HepG2 (cell line): ENCODE results near the gene DMGDH. TPM values are rescaled to one million over a fixed set of nuclear protein-coding genes. Genes with fewer than 3 reads are reported as not detected.
A peak's percentile ranks its signal among the peaks of the same experiment; 100 is the strongest.

Experiments
- ATAC-seq: fragments of 200-7000 bp; cut with Tn5 transposase; 3 replicates; pipeline ENCODE4 v1.9.1; 2020; ENCODE audit warnings: mild to moderate bottlenecking, moderate library complexity
- BruUV-seq: library from RNA; stranded (reverse); fragments of 400-500 nt; replicated peaks from 2 replicates; lab custom pipeline; 2021; lab: Mats Ljungman, UMichigan
- CTCF ChIA-PET: fragments of 300-600 bp; formaldehyde crosslinking; extraction: SDS; loops from one replicate; lab custom pipeline; 2021; ENCODE audit warnings: low total read pairs, inconsistent platforms, low intra/inter-chr PET ratio; lab: Yijun Ruan, JAX
- POLR2A ChIA-PET: fragments of 350-600 bp; sonication (Branson Sonifier 250); formaldehyde crosslinking; loops from one replicate; lab custom pipeline; 2020; ENCODE audit warnings: antibody characterized with exemption, inconsistent platforms; lab: Yijun Ruan, JAX
- DNase-seq: peaks from one replicate; pipeline ENCODE4 v3.0.0-alpha.2; 2015; ENCODE audit warnings: low spot score
- FAIRE-seq: peaks from 3 replicates; lab custom pipeline; 2011; peaks lifted over from hg19 to GRCh38; lab: Jason Lieb, UNC
- H2AFZ ChIP-seq: one replicate; pipeline ENCODE4 v1.6.1; 2011; ENCODE audit warnings: low read length, inconsistent platforms
- H3K27ac ChIP-seq: fragments of 300-600 bp; 3 replicates; pipeline ENCODE4 v1.8.0; 2011; ENCODE audit warnings: mixed run types, mild to moderate bottlenecking, mixed read lengths, low read length, inconsistent platforms; ENCODE audit not compliant: insufficient read depth; ENCODE audit errors: extremely low read length
- H3K27me3 ChIP-seq, 2 experiments: fragments of 200-600 bp in 1 of 2; 2 replicates in 1 of 2; 3 replicates in 1 of 2; pipeline versions ENCODE4 v1.6.0 to v1.8.0; 2011; ENCODE audit warnings: low read length in 2 of 2, mild to moderate bottlenecking in 2 of 2, moderate library complexity in 2 of 2, inconsistent platforms in 1 of 2; ENCODE audit not compliant: insufficient read depth in 2 of 2, control insufficient read depth in 1 of 2
- H3K36me3 ChIP-seq, 2 experiments: fragments of 200-600 bp in 1 of 2; replicated peaks in 1 of 2; 2 replicates in 1 of 2; 3 replicates in 1 of 2; pipeline versions ENCODE4 v1.5.1 to v1.8.0; 2011; ENCODE audit warnings: low read length in 2 of 2, inconsistent platforms in 1 of 2; ENCODE audit not compliant: insufficient read depth in 2 of 2, control insufficient read depth in 1 of 2
- H3K4me1 ChIP-seq: 2 replicates; pipeline ENCODE4 v1.5.1; 2012; ENCODE audit warnings: low read length, inconsistent platforms; ENCODE audit not compliant: insufficient read depth
- H3K4me2 ChIP-seq: 2 replicates; pipeline ENCODE4 v1.6.0; 2011; ENCODE audit warnings: low read depth, low read length, inconsistent platforms
- H3K4me3 ChIP-seq, 3 experiments: fragments of 200-600 bp in 1 of 3; sonication (generic), shearing (Covaris generic) in 1 of 3; replicated peaks in 1 of 3; 2 replicates each; pipeline ENCODE4 v1.5.1; 2011 to 2016; ENCODE audit warnings: low read length in 3 of 3, inconsistent platforms in 2 of 3, low read depth in 2 of 3, mild to moderate bottlenecking in 2 of 3, control low read depth in 1 of 3, mixed read lengths in 1 of 3; ENCODE audit not compliant: insufficient read depth in 1 of 3
- H3K79me2 ChIP-seq: one replicate; pipeline ENCODE4 v1.6.1; 2011; ENCODE audit warnings: low read length, inconsistent platforms; ENCODE audit not compliant: insufficient read depth
- H3K9ac ChIP-seq: 2 replicates; pipeline ENCODE4 v1.6.0; 2011; ENCODE audit warnings: mild to moderate bottlenecking, low read depth, low read length, inconsistent platforms; ENCODE audit not compliant: insufficient read depth
- H3K9me3 ChIP-seq: 2 replicates; pipeline ENCODE4 v1.5.1; 2012; ENCODE audit warnings: mild to moderate bottlenecking, low read length
- H4K20me1 ChIP-seq: 2 replicates; pipeline ENCODE4 v1.6.0; 2011; ENCODE audit warnings: inconsistent platforms, mild to moderate bottlenecking, low read length, moderate library complexity; ENCODE audit not compliant: insufficient read depth
- FIP1L1 ChIP-seq: fragments of 200-400 bp; formaldehyde crosslinking; IDR thresholded peaks from 2 replicates; pipeline ENCODE4 v1.6.1; 2018; ENCODE audit warnings: low read depth, mild to moderate bottlenecking, low read length, moderate library complexity, borderline replicate concordance; ENCODE audit not compliant: insufficient read depth
- HDAC2 ChIP-seq: sonication (generic); formaldehyde crosslinking; IDR thresholded peaks from 2 replicates; pipeline ENCODE4 v1.4.0; 2020; ENCODE audit warnings: missing genetic modification reagents
- HNRNPLL ChIP-seq: fragments of 200-400 bp; formaldehyde crosslinking; IDR thresholded peaks from 2 replicates; pipeline ENCODE4 v1.6.1; 2017; ENCODE audit warnings: mild to moderate bottlenecking, low read depth, low read length; ENCODE audit not compliant: poor library complexity, severe bottlenecking
- KLF12 ChIP-seq: sonication (generic); formaldehyde crosslinking; IDR thresholded peaks from 2 replicates; pipeline ENCODE4 v1.4.0; 2020; ENCODE audit warnings: missing genetic modification reagents, borderline replicate concordance
- TBX3 ChIP-seq: fragments of 450-650 bp; IDR thresholded peaks from 2 replicates; pipeline ENCODE4 v1.6.1; 2017; ENCODE audit warnings: antibody characterized with exemption, mild to moderate bottlenecking, inconsistent platforms, borderline replicate concordance
- TFDP2 ChIP-seq: sonication (generic); formaldehyde crosslinking; IDR thresholded peaks from 2 replicates; pipeline ENCODE4 v1.4.0; 2020; ENCODE audit warnings: missing genetic modification reagents
- ZBTB7A ChIP-seq: sonication (generic); formaldehyde crosslinking; IDR thresholded peaks from 2 replicates; pipeline ENCODE4 v1.8.0; 2022; ENCODE audit warnings: mild to moderate bottlenecking, missing genetic modification reagents
- WGBS: methylation state at CpG from one replicate; pipeline ENCODE4 v1.1.6; 2017; ENCODE audit warnings: low lambda C conversion rate; 5-methylcytosine and 5-hydroxymethylcytosine counted together
- in situ Hi-C: cut with HindIII; loops from 2 replicates; pipeline ENCODE4 v1.10.0; 2017; ENCODE audit warnings: low pct_unique_long_range_greater_than_20kb; ENCODE audit not compliant: extremely low pct_ligation_motif_present
- intact Hi-C: fragments of 100-400 bp; cut with micrococcal nuclease; formaldehyde crosslinking; loops from one replicate; pipeline ENCODE4 v1.10.0; 2022; ENCODE audit not compliant: unreplicated experiment
- polyA plus RNA-seq, 8 experiments: library from polyadenylated mRNA; depleted of rRNA in 3 of 8; stranded (reverse) in 7 of 8; unstranded in 1 of 8; fragments of >200 nt; fragmentation: Illumina TruSeq in 4 of 8; extraction: Trizol in 4 of 8; gene quantifications; 2 replicates each; pipeline versions ENCODE4 v1.2.1 to v1.2.3, GENCODE V29; 2011 to 2016; ENCODE audit warnings: low read depth in 4 of 8, missing spikeins in 1 of 8, mixed read lengths in 1 of 8; ENCODE audit not compliant: insufficient read depth in 1 of 8
- total RNA-seq, 5 experiments: library from RNA; depleted of rRNA; stranded (reverse); fragments of >200 nt; fragmentation: Illumina TruSeq; extraction: Trizol; gene quantifications; 2 replicates each; pipeline ENCODE4 v1.2.3, GENCODE V29; 2016; ENCODE audit warnings: low read depth in 1 of 5
- TF ChIP-seq, protein P1 (sequence below), 2 experiments: sonication (generic) in 1 of 2; formaldehyde crosslinking in 1 of 2; IDR thresholded peaks; 2 replicates each; pipeline versions ENCODE4 v1.6.1 to v1.9.0; 2014 to 2022; ENCODE audit warnings: antibody characterized with exemption in 1 of 2, borderline replicate concordance in 1 of 2, inconsistent platforms in 1 of 2, low read depth in 1 of 2, missing genetic modification reagents in 1 of 2

Gene DMGDH
- total and polyA plus RNA-seq, 2 of the 13 experiments (the other 11 are each of a cell fraction or from before 2014, with no cell fraction given) = 3.6 to 7.9 TPM

DNA sequence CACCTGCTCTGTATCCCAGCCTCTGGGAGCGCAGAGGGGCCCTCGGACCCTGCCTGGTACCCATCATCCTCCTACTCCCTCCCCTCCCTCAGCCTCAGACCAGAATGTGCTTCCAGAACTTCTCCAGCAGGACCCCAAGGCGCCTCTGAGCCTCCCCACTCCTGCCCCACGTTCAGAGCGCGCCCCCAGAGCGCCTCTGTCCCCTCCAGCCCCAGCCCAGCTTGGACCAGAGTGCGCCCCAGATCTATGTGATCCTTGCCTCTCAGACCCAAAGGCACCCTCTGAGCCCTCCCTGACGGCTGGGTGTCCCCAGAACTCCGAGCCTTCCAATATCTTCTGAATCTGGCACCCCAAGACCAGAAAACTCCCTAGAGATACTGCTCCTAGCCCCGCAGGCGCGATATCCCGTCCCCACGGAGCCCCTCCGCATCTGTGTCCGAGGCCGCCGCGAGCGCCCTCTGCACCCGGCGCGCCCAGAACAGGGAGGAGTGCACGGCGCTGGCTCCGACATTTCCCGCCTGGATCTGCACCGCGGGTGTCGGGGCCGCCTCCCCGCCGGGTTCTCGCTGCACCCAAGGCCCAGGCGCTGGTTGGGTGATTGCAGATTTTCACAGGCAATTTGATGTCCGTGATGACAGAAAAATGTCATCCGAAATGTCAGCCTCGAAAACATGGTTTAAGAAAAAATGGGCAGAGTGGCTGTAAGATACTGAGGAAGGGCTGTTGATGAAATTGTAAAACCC, 42.7 kb upstream of the DMGDH start (continued):
- TF ChIP-seq, protein P1, sequence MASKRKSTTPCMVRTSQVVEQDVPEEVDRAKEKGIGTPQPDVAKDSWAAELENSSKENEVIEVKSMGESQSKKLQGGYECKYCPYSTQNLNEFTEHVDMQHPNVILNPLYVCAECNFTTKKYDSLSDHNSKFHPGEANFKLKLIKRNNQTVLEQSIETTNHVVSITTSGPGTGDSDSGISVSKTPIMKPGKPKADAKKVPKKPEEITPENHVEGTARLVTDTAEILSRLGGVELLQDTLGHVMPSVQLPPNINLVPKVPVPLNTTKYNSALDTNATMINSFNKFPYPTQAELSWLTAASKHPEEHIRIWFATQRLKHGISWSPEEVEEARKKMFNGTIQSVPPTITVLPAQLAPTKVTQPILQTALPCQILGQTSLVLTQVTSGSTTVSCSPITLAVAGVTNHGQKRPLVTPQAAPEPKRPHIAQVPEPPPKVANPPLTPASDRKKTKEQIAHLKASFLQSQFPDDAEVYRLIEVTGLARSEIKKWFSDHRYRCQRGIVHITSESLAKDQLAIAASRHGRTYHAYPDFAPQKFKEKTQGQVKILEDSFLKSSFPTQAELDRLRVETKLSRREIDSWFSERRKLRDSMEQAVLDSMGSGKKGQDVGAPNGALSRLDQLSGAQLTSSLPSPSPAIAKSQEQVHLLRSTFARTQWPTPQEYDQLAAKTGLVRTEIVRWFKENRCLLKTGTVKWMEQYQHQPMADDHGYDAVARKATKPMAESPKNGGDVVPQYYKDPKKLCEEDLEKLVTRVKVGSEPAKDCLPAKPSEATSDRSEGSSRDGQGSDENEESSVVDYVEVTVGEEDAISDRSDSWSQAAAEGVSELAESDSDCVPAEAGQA (IDR thresholded peaks at IDR 0.05; ENCODE audit: low read depth) = no peak
- TF ChIP-seq, protein P1 (CRISPR knock-in tag; IDR thresholded peaks at IDR 0.05; ENCODE audit: borderline replicate concordance) = no peak

DNA sequence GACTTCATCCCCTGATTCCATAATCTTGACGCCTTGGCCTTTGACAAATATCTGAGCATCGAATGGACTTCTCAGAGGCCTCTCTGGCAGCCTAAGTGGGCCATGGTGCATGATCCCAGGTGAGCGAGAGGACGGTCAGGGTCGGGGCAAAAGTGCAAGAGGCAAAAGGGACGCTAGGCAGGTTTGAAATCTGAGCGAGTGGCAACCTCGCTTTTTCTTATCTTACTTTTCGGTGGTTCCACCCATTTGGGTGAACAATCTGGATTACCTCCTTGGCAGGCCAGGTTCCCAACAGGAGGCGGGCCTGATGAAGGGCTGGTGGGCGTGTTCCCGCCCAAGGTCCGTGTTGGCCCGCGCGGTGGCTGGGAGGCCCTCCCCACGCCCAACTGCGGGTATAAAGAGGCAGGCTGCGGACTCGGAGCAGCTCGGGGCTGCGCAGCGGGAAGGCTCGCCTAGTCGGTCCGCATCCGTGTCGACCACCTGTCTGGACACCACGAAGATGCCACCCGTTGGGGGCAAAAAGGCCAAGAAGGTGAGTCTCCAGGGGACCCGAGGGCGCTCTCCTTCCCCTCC, 42.0 kb upstream of the DMGDH start, which contains the start of gene BHMT:
BHMT (plus strand) TSS at position 423 of the 573 bp plus-strand sequence; CDS start at position 500, 77 bp downstream.
- FAIRE-seq (no peak), ATAC-seq (peak; percentile 74), DNase-seq (no peak)
- BruUV-seq = no TSS peak
- H3K4me3 ChIP-seq = peak within 1 kb of the TSS; percentile 41 to 67 (median 58)
- H3K9me3 ChIP-seq = no peaks in the 10 kb centered on the region
- no peaks in the 10 kb centered on the region for H3K79me2 ChIP-seq
- ChIA-PET CTCF (no interaction called here), POLR2A (no interaction called here)
- peaks cover 60% of the 10 kb centered on the region for H3K4me1 ChIP-seq
- H3K4me2 ChIP-seq = peak within 1 kb of the TSS; percentile 66
- H2AFZ ChIP-seq = no peak within 1 kb of the TSS
- H3K9ac ChIP-seq = no peak within 1 kb of the TSS
- no peaks in the 10 kb centered on the region for H4K20me1 ChIP-seq
- H3K36me3 ChIP-seq = no peaks in the 10 kb centered on the region
- in situ Hi-C loops (no loop called here), intact Hi-C loops (no loop called here)
- H3K27ac ChIP-seq = no peak within 1 kb of the TSS
- peaks cover 0 to 15% of the 10 kb centered on the region in 2 experiments; a peak in 4 of 5 replicates for H3K27me3 ChIP-seq
- WGBS = 42% methylated on average over 31 of the region's 32 CpGs
- no peak for TF ChIP-seq TBX3
- no peak for TF ChIP-seq HDAC2 (CRISPR knock-in tag)
- peak; percentile 55 for TF ChIP-seq HNRNPLL
- no peak for TF ChIP-seq FIP1L1
- 0 out of 2 replicates have a peak, but pooled peaks have one; percentile 3 for TF ChIP-seq ZBTB7A (CRISPR knock-in tag)
- TF ChIP-seq TFDP2 = peak; percentile 49
- TF ChIP-seq KLF12 (CRISPR knock-in tag) = peak; percentile 27; the same call in 1 of the 2 replicates
